Measurements from ENCODE around the gene TMUB1.

DNA sequence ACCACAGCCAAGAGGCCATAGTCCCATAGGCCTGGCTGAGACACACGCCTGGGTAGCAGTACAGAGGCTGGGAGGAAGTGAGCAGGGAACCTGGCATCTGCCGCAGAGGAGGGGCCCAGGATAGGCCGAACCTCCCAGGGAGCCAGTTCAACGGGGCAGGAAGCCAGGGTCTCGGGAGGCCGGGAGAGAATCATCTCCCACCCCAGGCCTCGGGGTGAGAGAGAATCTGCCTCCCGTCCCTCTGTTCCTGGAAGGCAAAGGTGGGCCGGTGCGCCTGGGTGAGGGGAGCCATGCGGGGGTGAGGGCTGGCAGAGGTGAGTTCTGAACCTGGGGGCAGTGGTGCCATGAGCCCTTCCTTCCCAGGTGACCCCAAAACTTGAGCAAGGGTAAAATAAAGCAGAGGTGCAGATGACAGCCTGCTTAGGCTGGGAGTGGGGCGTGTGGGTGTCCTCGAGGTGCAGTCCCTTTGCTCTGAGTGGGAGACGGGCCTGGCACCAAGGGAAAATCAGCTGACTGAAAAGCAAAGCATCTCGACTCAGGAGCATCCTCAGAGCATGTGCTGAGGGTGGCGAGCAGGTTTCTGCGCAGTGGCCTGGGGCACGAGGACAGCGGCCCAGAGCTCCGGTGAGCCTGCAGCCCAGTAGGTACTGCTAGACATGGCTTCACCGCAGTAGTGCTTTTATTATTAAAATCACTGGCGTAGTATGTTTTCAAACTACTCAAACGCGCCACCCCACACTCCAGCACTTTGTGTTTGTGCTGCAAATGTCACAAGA, 18.5 kb upstream of the TMUB1 start:
- no peak for TF ChIP-seq CTCF (IDR thresholded peaks at IDR 0.05)
- no peak for TF ChIP-seq POLR2A (IDR thresholded peaks at IDR 0.05)

Data from gastroesophageal sphincter (tissue), 3 donors.